Uterus (tissue), 4 donors: ENCODE measurements around the gene ERGIC1. TPM values are rescaled to one million over a fixed set of nuclear protein-coding genes. Genes with fewer than 3 reads are reported as not detected.
A peak's percentile ranks its signal among the peaks of the same experiment; 100 is the strongest.

Source experiments
- DNase-seq, 2 donors: peaks; one replicate each; pipeline ENCODE4 v3.0.0-alpha.2; 2019 to 2020
- H3K27ac ChIP-seq, 2 donors: fragments of 200-600 bp; sonication (generic); 1 replicate in 1 of 2; 2 replicates in 1 of 2; pipeline ENCODE4 v1.5.1; 2016 to 2018
- H3K27me3 ChIP-seq, 2 donors: fragments of 200-600 bp; sonication (generic); one replicate each; pipeline ENCODE4 v1.5.1; 2018 to 2019; ENCODE audit warnings: control low read depth in 1 of 2
- H3K36me3 ChIP-seq, 2 donors: fragments of 200-600 bp; sonication (generic); one replicate each; pipeline ENCODE4 v1.5.1; 2019; ENCODE audit warnings: control low read depth in 1 of 2
- H3K4me1 ChIP-seq, 2 donors: fragments of 200-600 bp; sonication (generic); one replicate each; pipeline ENCODE4 v1.5.1; 2018 to 2019; ENCODE audit warnings: control low read depth in 1 of 2
- H3K4me3 ChIP-seq, 2 donors: fragments of 200-600 bp; sonication (generic); 1 replicate in 1 of 2; 2 replicates in 1 of 2; pipeline ENCODE4 v1.5.1; 2018 to 2019; ENCODE audit warnings: mild to moderate bottlenecking in 1 of 2
- H3K9me3 ChIP-seq, 2 donors: fragments of 200-600 bp; sonication (generic); one replicate each; pipeline ENCODE4 v1.5.1; 2019; ENCODE audit warnings: control low read depth in 1 of 2
- CTCF ChIP-seq, 4 experiments: fragments of 200-600 bp in 2 of 4; fragments of 450-650 bp in 2 of 4; sonication (generic) in 2 of 4; IDR thresholded peaks; one replicate each; pipeline ENCODE4 v1.5.1; 2016 to 2019; ENCODE audit warnings: antibody characterized with exemption in 4 of 4, mild to moderate bottlenecking in 2 of 4, moderate library complexity in 1 of 4
- POLR2A ChIP-seq, 2 donors: fragments of 450-650 bp; IDR thresholded peaks; one replicate each; pipeline ENCODE4 v1.6.1; 2016; ENCODE audit warnings: antibody characterized with exemption in 2 of 2, mild to moderate bottlenecking in 1 of 2, moderate library complexity in 1 of 2
- intact Hi-C: fragments of 100-400 bp; cut with DNase I; formaldehyde crosslinking; loops from one replicate; pipeline ENCODE4 v1.15.1; 2023; ENCODE audit warnings: low total_unique reads
- total RNA-seq, 4 donors: library from RNA; depleted of rRNA in 3 of 4; stranded (reverse); fragments of >200 nt in 3 of 4; gene quantifications; one replicate each; pipeline versions ENCODE4 v1.1.0 to v1.2.4, GENCODE V29; 2014 to 2023
- donor health status: DM: yes; HTN: yes; CAD: no.

Gene ERGIC1
- total RNA-seq, 4 donors from 2014 or later = 34.8 to 130 (median 67.7) TPM

DNA sequence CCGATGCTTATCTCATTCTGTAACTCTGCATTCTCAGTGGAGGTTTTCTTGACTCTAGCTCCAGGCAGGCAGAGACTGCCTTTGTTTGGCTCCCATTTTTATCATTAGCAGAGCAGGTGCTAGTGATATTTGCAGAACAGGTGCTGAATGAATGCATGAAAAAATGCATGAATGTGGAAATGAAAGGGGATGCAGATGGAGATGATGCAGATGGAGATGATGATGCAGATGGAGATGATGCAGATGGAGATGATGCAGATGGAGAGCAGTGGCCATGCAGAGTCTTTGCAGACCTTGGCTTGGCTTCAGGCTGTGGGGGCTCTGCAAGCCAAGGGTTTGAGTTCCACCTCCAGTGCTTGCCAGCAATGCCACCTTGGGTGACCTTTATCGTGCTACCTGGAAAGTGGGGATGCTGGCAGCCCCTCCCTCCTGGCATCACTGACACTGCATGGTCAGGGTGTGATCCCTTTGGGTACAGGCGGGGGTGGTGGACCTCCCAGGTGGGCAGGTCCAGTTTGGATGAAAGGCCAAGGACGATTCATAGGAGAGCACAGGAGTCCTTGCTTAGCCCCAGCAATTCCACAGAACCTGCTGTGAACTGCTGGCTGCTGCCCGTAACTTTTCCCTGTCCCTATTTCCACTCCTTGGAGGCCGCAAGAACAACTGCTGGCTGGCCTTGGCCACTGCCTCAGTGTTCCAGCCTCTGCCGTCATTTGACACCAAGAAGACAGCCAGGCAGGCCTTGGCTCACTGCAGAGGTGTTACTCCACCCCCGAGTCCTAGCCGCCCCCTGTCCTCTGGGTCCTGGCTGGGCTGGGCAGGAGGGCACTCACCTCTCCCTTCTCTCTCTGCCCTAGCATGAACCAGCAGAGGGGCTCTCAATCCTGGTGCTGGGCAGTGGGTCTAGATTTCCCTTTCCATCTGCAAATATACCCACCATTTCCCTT lies 33.0 kb downstream of the ERGIC1 start:
- peak; percentile 69 to 79 for DNase-seq
- H3K4me3 ChIP-seq = no peak overlapping the region
- peak overlapping the region; percentile 89 to 94 for H3K27ac ChIP-seq
- H3K9me3 ChIP-seq = no peaks in the 10 kb centered on the region
- TF ChIP-seq POLR2A (IDR thresholded peaks at IDR 0.05) (no peak), CTCF (IDR thresholded peaks at IDR 0.05) (no peak)
- H3K4me1 ChIP-seq = peaks cover 42 to 47% of the 10 kb centered on the region in 2 donors
- intact Hi-C loops = loop anchor here (10.0 kb wide), 1 partner anchor 92 kb away; the partner anchor contains the start of gene DUSP1
- H3K27me3 ChIP-seq = no peaks in the 10 kb centered on the region
- H3K36me3 ChIP-seq = no peaks in the 10 kb centered on the region

DNA sequence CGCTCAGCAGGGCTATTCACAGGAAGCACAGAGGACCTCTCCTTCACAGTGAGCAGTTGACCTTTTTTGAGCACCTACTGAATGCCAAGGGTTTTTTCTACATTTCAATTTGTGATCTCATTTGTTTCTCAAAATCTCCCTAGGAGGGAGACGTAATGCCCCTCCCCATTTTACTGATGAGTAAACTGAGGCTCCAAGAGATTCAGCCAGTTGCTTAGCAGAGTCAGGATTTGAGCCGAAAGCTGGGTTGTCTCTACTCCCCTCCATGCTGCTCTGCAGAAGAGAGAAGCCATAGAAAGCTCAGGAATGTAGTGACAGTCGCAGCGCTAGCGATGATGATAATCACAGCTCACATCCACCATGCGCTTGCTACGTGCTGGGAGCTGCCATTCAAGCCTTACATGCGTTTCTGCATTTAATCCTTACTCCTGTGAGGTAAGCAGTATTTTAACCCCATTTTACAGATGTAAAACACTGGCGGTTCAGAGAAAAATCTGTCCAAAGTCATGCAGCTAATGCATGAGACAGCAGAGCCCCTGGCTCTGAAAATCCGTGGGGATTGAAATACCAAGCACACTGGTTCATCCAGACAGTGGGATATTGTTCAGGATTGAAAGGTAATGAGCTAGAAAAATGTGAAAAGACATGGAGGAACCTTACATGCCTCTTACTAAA lies 33.8 kb downstream of the ERGIC1 start:
- no peaks in the 10 kb centered on the region for H3K9me3 ChIP-seq
- peak overlapping the region; percentile 89 to 94 for H3K27ac ChIP-seq
- peaks cover 42 to 49% of the 10 kb centered on the region in 2 donors for H3K4me1 ChIP-seq
- intact Hi-C loops = loop anchor here (10.0 kb wide), 1 partner anchor 93 kb away; the partner anchor contains the start of gene DUSP1
- H3K36me3 ChIP-seq = no peaks in the 10 kb centered on the region
- no peak for TF ChIP-seq CTCF (IDR thresholded peaks at IDR 0.05)
- TF ChIP-seq POLR2A (IDR thresholded peaks at IDR 0.05) = no peak
- H3K27me3 ChIP-seq = no peaks in the 10 kb centered on the region
- no peak for DNase-seq
- H3K4me3 ChIP-seq = no peak overlapping the region

DNA sequence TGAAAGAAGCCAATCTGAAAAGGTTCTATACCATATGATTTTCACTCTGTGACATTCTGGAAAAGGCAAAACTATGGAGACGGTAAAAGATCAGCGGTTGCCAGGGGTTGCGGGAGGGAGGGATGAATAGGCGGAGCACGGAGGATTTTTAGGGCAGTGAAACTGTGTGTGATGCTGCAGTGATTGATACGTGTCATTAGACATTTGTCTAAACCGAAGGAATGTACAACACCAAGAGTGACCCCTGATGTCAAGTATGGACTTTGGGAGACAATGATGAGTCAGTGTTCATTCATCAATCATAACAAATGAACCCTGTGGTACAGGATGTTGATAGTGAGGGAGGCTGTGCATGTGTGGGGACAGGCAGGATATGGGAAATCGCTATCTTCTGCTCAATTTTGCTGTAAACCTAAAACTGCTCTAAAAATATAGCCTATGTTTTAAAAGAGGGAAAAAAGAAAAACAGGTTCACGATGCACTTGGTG lies 34.4 kb downstream of the ERGIC1 start:
- no peak for DNase-seq
- Histone ChIP-seq H3K27ac (peak overlapping the region; percentile 89 to 94), H3K27me3 (no peaks in the 10 kb centered on the region), H3K4me1 (peaks cover 42 to 53% of the 10 kb centered on the region in 2 donors), H3K9me3 (no peaks in the 10 kb centered on the region), H3K4me3 (no peak overlapping the region), H3K36me3 (no peaks in the 10 kb centered on the region)
- no peak for TF ChIP-seq CTCF (IDR thresholded peaks at IDR 0.05)
- TF ChIP-seq POLR2A (IDR thresholded peaks at IDR 0.05) = no peak
- intact Hi-C loops = loop anchor here (10.0 kb wide), 1 partner anchor 94 kb away; the partner anchor contains the start of gene DUSP1

GRCh38 chr5:172868924-172869591 lies 35.0 kb downstream of the ERGIC1 start:
- no peaks in the 10 kb centered on the region for H3K36me3 ChIP-seq
- peaks cover 42 to 54% of the 10 kb centered on the region in 2 donors for H3K4me1 ChIP-seq
- no peak overlapping the region for H3K4me3 ChIP-seq
- H3K27ac ChIP-seq = peak overlapping the region; percentile 89 to 94
- H3K9me3 ChIP-seq = no peaks in the 10 kb centered on the region
- DNase-seq = peak; percentile 91 to 95
- TF ChIP-seq CTCF (IDR thresholded peaks at IDR 0.05) (peak; percentile 31 to 69 (median 56)), POLR2A (IDR thresholded peaks at IDR 0.05) (peak in 1 of 2 donors; percentile 30)
- no peaks in the 10 kb centered on the region for H3K27me3 ChIP-seq
- intact Hi-C loops = loop anchor here (10.0 kb wide), 1 partner anchor 94 kb away; the partner anchor contains the start of gene DUSP1
